ENCODE measurements around the gene IRX5. TPM values are rescaled to one million over a fixed set of nuclear protein-coding genes. Genes with fewer than 3 reads are reported as not detected.

Gene IRX5
- total RNA-seq, 4 donors from 2014 or later, result 0.20 to 4.1 (median 2.6) TPM

DNA sequence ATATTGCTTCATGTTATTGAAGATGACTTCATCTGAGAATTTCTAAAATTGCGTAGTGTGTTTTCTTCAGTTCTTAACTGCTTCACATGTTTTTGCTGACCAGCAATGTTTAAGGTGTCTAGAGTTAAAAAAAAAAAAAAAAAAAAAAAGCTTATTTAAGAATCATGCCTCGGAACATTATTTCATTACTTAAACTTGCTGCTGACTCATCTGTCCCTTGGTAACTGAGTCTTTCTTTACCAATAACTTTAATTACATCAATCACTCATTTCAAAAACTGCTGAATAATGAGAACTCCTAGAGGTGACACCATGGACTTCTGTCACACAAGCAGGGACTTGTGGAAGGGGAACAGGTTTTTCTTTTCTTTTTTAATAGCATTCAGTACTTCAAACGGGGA lies 16.2 kb downstream of the IRX5 start:
- no peaks in the 10 kb centered on the region for H3K9me3 ChIP-seq
- H3K4me3 ChIP-seq, result no peak overlapping the region
- no peaks in the 10 kb centered on the region for H3K36me3 ChIP-seq
- no peak for TF ChIP-seq POLR2A (IDR thresholded peaks at IDR 0.05)
- TF ChIP-seq, protein P1, sequence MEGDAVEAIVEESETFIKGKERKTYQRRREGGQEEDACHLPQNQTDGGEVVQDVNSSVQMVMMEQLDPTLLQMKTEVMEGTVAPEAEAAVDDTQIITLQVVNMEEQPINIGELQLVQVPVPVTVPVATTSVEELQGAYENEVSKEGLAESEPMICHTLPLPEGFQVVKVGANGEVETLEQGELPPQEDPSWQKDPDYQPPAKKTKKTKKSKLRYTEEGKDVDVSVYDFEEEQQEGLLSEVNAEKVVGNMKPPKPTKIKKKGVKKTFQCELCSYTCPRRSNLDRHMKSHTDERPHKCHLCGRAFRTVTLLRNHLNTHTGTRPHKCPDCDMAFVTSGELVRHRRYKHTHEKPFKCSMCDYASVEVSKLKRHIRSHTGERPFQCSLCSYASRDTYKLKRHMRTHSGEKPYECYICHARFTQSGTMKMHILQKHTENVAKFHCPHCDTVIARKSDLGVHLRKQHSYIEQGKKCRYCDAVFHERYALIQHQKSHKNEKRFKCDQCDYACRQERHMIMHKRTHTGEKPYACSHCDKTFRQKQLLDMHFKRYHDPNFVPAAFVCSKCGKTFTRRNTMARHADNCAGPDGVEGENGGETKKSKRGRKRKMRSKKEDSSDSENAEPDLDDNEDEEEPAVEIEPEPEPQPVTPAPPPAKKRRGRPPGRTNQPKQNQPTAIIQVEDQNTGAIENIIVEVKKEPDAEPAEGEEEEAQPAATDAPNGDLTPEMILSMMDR (IDR thresholded peaks at IDR 0.05 in 4 of 5, conservative IDR thresholded peaks at IDR 0.05 in 1 of 5), result no peak
- ATAC-seq (no peak), DNase-seq (no peak)
- no peaks in the 10 kb centered on the region for H3K4me1 ChIP-seq
- intact Hi-C loops (cut with DNase I; ENCODE audit: low total_unique reads) (no loop called here), in situ Hi-C loops (cut with MboI; ENCODE audit: low sequenced_read_pairs in 4 of 4) (loop anchor here in 1 of 4 donors (25.0 kb wide), 2 partner anchors 660 to 760 kb away; partner anchors contain the start of gene IRX3)
- no peak overlapping the region for H3K27ac ChIP-seq
- H3K27me3 ChIP-seq, result peaks cover 0 to 13% (median 12%) of the 10 kb centered on the region in 3 donors

DNA sequence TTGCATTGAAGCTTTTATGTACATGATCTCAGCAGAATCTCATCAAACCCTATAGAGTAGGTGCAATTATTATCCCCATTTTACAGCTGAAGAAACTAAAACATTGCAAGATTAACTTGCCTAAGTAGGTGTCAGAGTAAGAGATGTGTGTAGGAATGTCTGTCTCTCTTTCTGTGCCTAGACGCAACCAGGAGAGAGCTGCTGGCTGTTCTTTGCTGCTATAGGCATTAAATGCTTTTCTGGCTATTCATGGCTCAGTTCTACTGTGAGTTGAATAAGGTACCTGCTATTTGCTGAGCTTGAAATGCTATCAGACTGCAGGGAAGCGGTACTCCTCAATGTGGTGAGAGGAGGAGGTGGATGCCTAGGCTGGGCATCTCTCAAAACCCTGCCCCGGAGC lies 17.0 kb downstream of the IRX5 start:
- no peaks in the 10 kb centered on the region for H3K36me3 ChIP-seq
- H3K4me1 ChIP-seq, result no peaks in the 10 kb centered on the region
- TF ChIP-seq, protein P1 (IDR thresholded peaks at IDR 0.05 in 4 of 5, conservative IDR thresholded peaks at IDR 0.05 in 1 of 5), result no peak
- TF ChIP-seq POLR2A (IDR thresholded peaks at IDR 0.05), result no peak
- in situ Hi-C loops (cut with MboI; ENCODE audit: low sequenced_read_pairs in 4 of 4), result loop anchor here in 1 of 4 donors (25.0 kb wide), 2 partner anchors 660 to 760 kb away; partner anchors contain the start of gene IRX3
- no peaks in the 10 kb centered on the region for H3K9me3 ChIP-seq
- ATAC-seq (no peak), DNase-seq (no peak)
- intact Hi-C loops (cut with DNase I; ENCODE audit: low total_unique reads), result no loop called here
- H3K27me3 ChIP-seq, result peaks cover 0 to 18% (median 13%) of the 10 kb centered on the region in 3 donors
- no peak overlapping the region for H3K27ac ChIP-seq
- no peak overlapping the region for H3K4me3 ChIP-seq

DNA sequence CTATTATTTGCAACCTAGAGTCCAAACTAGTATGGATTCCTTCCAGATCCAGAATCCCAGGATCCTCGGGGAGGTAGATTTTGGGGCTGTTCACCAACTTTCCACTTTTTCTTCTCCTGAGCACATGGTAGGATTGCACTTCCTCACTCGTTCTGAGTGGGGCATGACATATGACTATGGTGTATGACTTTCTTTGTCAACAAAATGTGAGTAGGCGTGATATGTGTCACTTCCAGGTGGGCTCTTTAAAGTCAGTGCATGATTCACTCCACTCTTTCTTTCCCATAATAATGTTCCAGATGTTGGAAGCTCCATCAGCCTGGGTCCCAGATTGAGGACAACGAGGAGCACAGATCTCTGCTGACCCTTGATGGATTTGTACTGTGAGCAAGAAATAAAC lies 21.5 kb downstream of the IRX5 start:
- DNase-seq (no peak), ATAC-seq (no peak)
- H3K4me3 ChIP-seq, result no peak overlapping the region
- no peaks in the 10 kb centered on the region for H3K4me1 ChIP-seq
- in situ Hi-C loops (cut with MboI; ENCODE audit: low sequenced_read_pairs in 4 of 4), result loop anchor here in 1 of 4 donors (25.0 kb wide), 1 partner anchor 1015 kb away; no protein-coding TSS in a partner anchor
- H3K27ac ChIP-seq, result no peak overlapping the region
- H3K9me3 ChIP-seq, result no peaks in the 10 kb centered on the region
- no peaks in the 10 kb centered on the region for H3K36me3 ChIP-seq
- peaks cover 0 to 21% (median 8%) of the 10 kb centered on the region in 3 donors for H3K27me3 ChIP-seq
- intact Hi-C loops (cut with DNase I; ENCODE audit: low total_unique reads), result no loop called here
- TF ChIP-seq, protein P1 (IDR thresholded peaks at IDR 0.05 in 4 of 5, conservative IDR thresholded peaks at IDR 0.05 in 1 of 5), result no peak
- TF ChIP-seq POLR2A (IDR thresholded peaks at IDR 0.05), result no peak

DNA sequence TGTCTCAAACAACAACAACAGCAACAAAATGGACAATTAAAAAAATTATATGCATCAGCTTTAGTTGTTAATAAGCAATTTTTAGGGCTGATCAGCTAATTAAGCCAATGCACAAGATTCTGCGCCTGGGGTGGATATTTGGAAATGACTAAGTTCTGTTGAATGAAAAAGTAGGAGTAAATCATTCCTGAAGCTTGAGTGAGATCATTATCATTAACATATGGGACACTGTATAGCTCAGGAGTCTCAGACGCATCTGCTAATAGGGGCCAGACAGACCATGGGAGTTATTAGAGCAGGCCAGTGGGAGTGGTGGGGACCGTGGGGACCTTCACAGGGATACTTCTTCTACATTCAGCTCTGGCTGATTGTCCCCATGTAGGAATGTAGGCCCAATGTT lies 22.8 kb downstream of the IRX5 start:
- Histone ChIP-seq H3K4me1 (no peaks in the 10 kb centered on the region), H3K4me3 (no peak overlapping the region), H3K9me3 (no peaks in the 10 kb centered on the region), H3K36me3 (no peaks in the 10 kb centered on the region), H3K27ac (no peak overlapping the region), H3K27me3 (peaks cover 0 to 18% (median 8%) of the 10 kb centered on the region in 3 donors)
- no peak for DNase-seq
- in situ Hi-C loops (cut with MboI; ENCODE audit: low sequenced_read_pairs in 4 of 4), result loop anchor here in 1 of 4 donors (25.0 kb wide), 1 partner anchor 1016 kb away; no protein-coding TSS in a partner anchor
- no peak for ATAC-seq
- TF ChIP-seq POLR2A (IDR thresholded peaks at IDR 0.05), result no peak
- TF ChIP-seq, protein P1 (IDR thresholded peaks at IDR 0.05 in 4 of 5, conservative IDR thresholded peaks at IDR 0.05 in 1 of 5), result no peak
- intact Hi-C loops (cut with DNase I; ENCODE audit: low total_unique reads), result no loop called here

DNA sequence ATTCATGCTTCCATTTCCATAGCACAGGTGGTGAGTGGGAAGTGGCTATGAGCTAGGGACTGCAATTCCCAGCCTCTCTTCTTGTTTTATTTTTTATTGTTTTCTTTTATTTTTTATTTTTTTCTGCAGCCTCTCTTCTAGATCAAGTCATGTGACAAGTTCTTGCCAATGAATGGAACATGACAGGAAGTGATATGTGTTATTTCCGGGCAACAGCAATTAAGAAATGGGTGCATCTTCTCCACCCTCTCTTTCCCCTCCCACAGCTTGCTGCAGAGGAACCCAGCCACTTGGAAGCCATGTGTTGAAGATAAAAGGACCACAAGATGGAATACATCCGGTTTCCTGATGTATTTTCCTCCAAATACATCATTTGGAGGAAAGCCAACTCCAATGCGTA lies 23.6 kb downstream of the IRX5 start:
- Histone ChIP-seq H3K27me3 (peaks cover 0 to 18% (median 8%) of the 10 kb centered on the region in 3 donors), H3K36me3 (no peaks in the 10 kb centered on the region), H3K4me1 (no peaks in the 10 kb centered on the region), H3K4me3 (no peak overlapping the region), H3K9me3 (no peaks in the 10 kb centered on the region), H3K27ac (no peak overlapping the region)
- no peak for ATAC-seq
- in situ Hi-C loops (cut with MboI; ENCODE audit: low sequenced_read_pairs in 4 of 4) (loop anchor here in 1 of 4 donors (25.0 kb wide), 1 partner anchor 1017 kb away; no protein-coding TSS in a partner anchor), intact Hi-C loops (cut with DNase I; ENCODE audit: low total_unique reads) (no loop called here)
- TF ChIP-seq, protein P1 (IDR thresholded peaks at IDR 0.05 in 4 of 5, conservative IDR thresholded peaks at IDR 0.05 in 1 of 5), result no peak
- TF ChIP-seq POLR2A (IDR thresholded peaks at IDR 0.05), result no peak
- no peak for DNase-seq
